Left ventricle myocardium inferior (tissue), 1 donor: Measurements from ENCODE around the gene ARMH3. TPM values are rescaled to one million over a fixed set of nuclear protein-coding genes. Genes with fewer than 3 reads are reported as not detected.
"Not testable (repeated sequence)": the region's sequence is repeated elsewhere in the genome, so short reads cannot be mapped to it uniquely, and the experiment has no call there.

Experiments
- DNase-seq: peaks from one replicate; pipeline ENCODE4 v3.0.0-alpha.2; 2020
- H3K27ac ChIP-seq: fragments of 200-600 bp; replicated peaks from 2 replicates; pipeline ENCODE4 v1.8.0; 2021
- H3K27me3 ChIP-seq: fragments of 200-600 bp; 2 replicates; pipeline ENCODE4 v1.8.0; 2021; ENCODE audit warnings: low read depth
- H3K36me3 ChIP-seq: fragments of 200-600 bp; 2 replicates; pipeline ENCODE4 v1.8.0; 2021
- H3K4me1 ChIP-seq: fragments of 200-600 bp; 2 replicates; pipeline ENCODE4 v1.8.0; 2021
- H3K4me3 ChIP-seq: fragments of 200-600 bp; 2 replicates; pipeline ENCODE4 v1.8.0; 2021; ENCODE audit warnings: mild to moderate bottlenecking, moderate library complexity
- H3K9me3 ChIP-seq: fragments of 200-600 bp; replicated peaks from 2 replicates; pipeline ENCODE4 v1.8.0; 2021
- intact Hi-C: fragments of 100-400 bp; cut with micrococcal nuclease; formaldehyde crosslinking; loops from one replicate; pipeline ENCODE4 v1.11.0; 2022
- total RNA-seq: library from RNA; stranded (reverse); fragmentation: NEBNext Ultra II Directional; extraction: Animal tissue kit (Norgen Biotek cat#: 25700); gene quantifications from one replicate; pipeline ENCODE4 v1.2.1, GENCODE V29; 2021
- TF ChIP-seq, protein P1 (sequence below): fragments of 200-600 bp; IDR thresholded peaks from 2 replicates; pipeline ENCODE4 v1.8.0; 2021; ENCODE audit warnings: antibody characterized with exemption, mild to moderate bottlenecking, borderline replicate concordance
- donor health status: DM: no; HTN: yes; CAD: no; lungs with severe emphysema.

Gene ARMH3
- total RNA-seq, 1 donor from 2014 or later: 58.9 TPM

DNA sequence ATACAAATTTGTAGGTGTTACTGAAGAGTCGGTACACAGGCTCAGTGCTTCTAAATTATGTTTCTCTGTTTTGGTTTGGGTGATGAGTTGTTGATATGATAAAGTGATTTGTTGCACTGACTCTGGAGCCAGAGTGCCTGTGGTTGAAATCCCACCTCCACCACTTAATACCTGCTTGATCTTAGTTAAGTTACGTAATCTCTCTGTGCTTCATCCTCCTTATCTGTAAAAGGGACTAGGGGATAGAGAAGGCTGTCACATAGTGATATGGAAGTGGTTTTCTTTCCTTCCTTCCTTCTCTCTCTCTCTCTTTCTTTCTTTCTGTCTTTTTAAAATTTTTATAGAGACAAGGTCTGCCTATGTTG, 8.5 kb upstream of the ARMH3 start:
- Histone ChIP-seq H3K4me3 (peak overlapping the region; percentile 100), H3K4me1 (peaks cover 47% of the 10 kb centered on the region), H3K36me3 (no peaks in the 10 kb centered on the region), H3K9me3 (no peaks in the 10 kb centered on the region), H3K27me3 (no peaks in the 10 kb centered on the region), H3K27ac (peak overlapping the region; percentile 97)
- no peak for DNase-seq
- TF ChIP-seq, protein P1, sequence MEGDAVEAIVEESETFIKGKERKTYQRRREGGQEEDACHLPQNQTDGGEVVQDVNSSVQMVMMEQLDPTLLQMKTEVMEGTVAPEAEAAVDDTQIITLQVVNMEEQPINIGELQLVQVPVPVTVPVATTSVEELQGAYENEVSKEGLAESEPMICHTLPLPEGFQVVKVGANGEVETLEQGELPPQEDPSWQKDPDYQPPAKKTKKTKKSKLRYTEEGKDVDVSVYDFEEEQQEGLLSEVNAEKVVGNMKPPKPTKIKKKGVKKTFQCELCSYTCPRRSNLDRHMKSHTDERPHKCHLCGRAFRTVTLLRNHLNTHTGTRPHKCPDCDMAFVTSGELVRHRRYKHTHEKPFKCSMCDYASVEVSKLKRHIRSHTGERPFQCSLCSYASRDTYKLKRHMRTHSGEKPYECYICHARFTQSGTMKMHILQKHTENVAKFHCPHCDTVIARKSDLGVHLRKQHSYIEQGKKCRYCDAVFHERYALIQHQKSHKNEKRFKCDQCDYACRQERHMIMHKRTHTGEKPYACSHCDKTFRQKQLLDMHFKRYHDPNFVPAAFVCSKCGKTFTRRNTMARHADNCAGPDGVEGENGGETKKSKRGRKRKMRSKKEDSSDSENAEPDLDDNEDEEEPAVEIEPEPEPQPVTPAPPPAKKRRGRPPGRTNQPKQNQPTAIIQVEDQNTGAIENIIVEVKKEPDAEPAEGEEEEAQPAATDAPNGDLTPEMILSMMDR: no peak
- intact Hi-C loops: no loop called here

DNA sequence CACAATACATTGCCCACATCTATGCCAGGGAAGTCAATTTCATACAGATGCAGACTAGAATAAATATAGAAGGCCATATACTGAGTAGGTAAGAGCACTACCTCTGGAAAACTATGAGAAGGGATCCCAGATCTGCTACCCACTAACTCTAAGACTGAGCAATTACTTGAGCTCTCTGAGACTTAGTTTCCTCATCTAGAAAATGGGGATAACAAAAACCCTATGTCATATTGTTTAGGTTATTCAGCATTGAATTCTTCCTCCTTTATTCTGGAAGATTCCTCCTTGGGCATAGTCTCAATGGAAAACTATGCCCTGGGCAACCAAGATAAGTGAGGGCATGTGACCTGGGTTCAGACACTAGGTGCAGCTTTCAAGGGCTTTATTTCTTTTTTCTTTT, 4.0 kb upstream of the ARMH3 start:
- TF ChIP-seq, protein P1: no peak
- Histone ChIP-seq H3K4me1 (peaks cover 18% of the 10 kb centered on the region), H3K27me3 (no peaks in the 10 kb centered on the region), H3K27ac (no peak overlapping the region), H3K9me3 (no peaks in the 10 kb centered on the region), H3K36me3 (no peaks in the 10 kb centered on the region), H3K4me3 (no peak overlapping the region)
- DNase-seq: no peak
- intact Hi-C loops: no loop called here

DNA sequence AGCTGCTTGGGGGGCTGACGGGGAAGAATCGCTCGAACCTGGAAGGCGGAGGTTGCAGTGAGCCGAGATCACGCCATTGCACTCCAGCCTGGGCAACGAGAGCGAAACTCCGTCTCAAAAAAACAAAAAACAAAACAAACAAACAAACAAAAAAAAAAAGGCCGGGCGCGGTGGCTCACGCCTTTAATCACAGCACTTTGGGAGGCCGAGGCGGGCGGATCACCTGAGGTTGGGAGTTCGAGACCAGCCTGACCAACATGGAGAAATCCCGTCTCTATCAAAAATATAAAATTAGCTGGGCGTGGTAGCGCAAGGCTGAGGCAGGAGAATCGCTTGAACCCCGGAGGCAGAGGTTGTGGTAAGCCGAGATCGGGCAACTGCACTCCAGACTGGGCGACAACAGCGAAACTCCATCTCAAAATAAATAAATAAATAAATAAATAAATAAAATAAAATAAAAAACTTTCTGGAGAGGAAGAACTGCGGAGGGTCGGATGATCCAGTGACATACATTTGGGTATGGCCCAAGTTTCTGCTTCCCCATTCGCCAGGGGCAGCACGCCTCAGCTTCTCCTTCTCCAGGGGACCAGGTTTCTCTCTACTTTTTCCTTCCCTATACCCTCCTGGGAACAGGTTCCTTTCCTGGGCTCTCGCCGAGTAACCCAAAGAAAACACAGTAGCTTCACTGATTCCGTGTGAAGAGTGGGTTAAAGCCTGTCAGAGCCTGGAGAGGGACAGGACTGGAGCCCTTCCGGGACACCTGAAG, 909 bp downstream of the ARMH3 start:
- H3K27me3 ChIP-seq, H3K36me3 ChIP-seq, DNase-seq, H3K9me3 ChIP-seq, intact Hi-C loops: not testable (repeated sequence)
- H3K4me3 ChIP-seq: peak overlapping the region; percentile 87
- peaks cover 54% of the 10 kb centered on the region for H3K4me1 ChIP-seq
- peak overlapping the region; percentile 98 for H3K27ac ChIP-seq

DNA sequence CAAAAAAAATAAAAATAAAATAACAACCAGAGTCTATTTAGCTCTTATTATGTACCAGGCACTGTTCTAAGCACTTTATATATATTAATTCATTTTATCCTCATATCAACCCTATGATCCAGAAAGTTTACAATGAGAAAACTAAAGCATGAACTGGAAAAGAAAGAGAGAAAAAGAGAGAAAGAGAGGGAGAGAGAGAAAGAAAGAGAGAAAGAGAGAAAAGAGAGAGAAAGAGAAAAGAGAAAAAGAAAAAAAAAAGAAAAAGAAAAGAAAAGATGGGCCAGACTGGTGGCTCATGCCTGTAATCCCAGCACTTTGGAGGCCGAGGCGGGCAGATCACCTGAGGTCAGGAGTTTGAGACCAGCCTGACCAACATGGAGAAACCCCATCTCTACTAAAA, 9.9 kb downstream of the ARMH3 start:
- Histone ChIP-seq H3K9me3 (no peaks in the 10 kb centered on the region), H3K27ac (no peak overlapping the region), H3K27me3 (no peaks in the 10 kb centered on the region), H3K4me1 (peaks cover 41% of the 10 kb centered on the region), H3K36me3 (no peaks in the 10 kb centered on the region), H3K4me3 (no peak overlapping the region)
- DNase-seq: no peak
- intact Hi-C loops: no loop called here
- TF ChIP-seq, protein P1: no peak

DNA sequence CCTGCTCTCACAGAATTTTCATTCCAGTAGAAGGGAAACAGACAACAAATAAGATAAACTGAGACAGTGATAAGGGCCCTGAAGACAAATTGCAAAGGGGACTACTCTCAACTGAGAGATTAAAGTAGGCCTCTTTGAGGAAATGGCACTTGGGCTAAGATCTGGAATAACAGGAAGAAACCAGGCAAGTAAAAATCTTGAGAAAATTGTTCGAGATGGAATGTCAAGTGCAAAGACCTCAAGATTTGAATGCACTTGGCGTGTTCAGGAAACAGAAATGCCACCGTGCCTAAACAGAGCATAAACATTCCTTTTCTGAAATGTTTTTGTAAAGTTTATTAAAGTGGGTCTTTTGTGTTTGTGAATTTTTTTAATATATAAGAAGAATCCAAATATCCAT, 10.7 kb downstream of the ARMH3 start:
- intact Hi-C loops: no loop called here
- no peak for DNase-seq
- H3K4me3 ChIP-seq: no peak overlapping the region
- H3K36me3 ChIP-seq: no peaks in the 10 kb centered on the region
- H3K4me1 ChIP-seq: peaks cover 39% of the 10 kb centered on the region
- TF ChIP-seq, protein P1: no peak
- no peak overlapping the region for H3K27ac ChIP-seq
- no peaks in the 10 kb centered on the region for H3K9me3 ChIP-seq
- H3K27me3 ChIP-seq: no peaks in the 10 kb centered on the region

DNA sequence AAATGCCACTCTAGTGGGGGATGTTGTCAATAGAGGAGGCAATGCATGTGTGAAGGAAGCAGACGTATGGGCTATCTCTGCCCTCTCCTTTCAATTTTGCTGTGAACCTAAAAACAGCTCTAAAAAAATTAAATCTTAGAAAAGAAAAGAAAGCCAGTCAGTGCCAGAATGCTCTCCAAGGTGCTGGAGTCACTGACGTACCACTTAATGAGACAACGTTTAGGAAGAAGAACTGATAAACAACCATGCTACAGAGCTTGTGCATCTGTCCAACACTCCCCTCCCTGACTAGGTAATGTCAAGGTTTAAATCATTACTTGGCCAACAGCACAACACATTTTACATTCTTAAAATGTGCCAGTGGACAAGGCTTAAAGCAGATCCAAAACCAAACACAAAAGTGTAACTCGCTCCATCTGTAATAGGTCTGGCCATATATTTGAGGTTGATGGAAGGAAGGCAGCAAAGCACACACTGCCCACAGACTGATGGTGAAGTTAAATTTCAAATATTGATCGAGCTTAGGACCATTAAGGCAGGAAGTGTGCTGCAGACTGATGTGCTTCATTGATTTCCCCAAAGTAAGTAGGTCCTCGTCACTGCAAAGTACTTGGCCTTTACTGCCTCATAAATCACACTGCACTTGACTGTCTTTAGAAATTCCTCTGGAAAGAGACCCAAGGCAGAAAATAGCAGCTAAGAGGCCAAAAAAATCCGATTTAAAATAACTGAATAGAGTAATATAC, 15.5 kb downstream of the ARMH3 start:
- Histone ChIP-seq H3K27me3 (no peaks in the 10 kb centered on the region), H3K36me3 (peaks cover 22% of the 10 kb centered on the region), H3K27ac (no peak overlapping the region), H3K4me3 (no peak overlapping the region), H3K9me3 (no peaks in the 10 kb centered on the region), H3K4me1 (peaks cover 19% of the 10 kb centered on the region)
- intact Hi-C loops: no loop called here
- TF ChIP-seq, protein P1: no peak
- no peak for DNase-seq
